ENCODE data around the gene HOXC10.

- TF ChIP-seq EZH2 (IDR thresholded peaks at IDR 0.05; ENCODE audit: low read depth, unreplicated experiment) (peak; percentile 85), CTCF (conservative IDR thresholded peaks at IDR 0.05; ENCODE audit: low read depth in 2 of 2) (no peak), EZH2phosphoT487 (IDR thresholded peaks at IDR 0.05; ENCODE audit: unreplicated experiment) (peak; percentile 100), REST (IDR thresholded peaks at IDR 0.05; ENCODE audit: unreplicated experiment) (no peak), POLR2AphosphoS5 (IDR thresholded peaks at IDR 0.05; ENCODE audit: low read depth) (no peak), JUNB (IDR thresholded peaks at IDR 0.05; ENCODE audit: unreplicated experiment) (no peak), ZNF114 (CRISPR knock-in tag; IDR thresholded peaks at IDR 0.05) (no peak), STAT1 (IDR thresholded peaks at IDR 0.05; ENCODE audit: unreplicated experiment) (no peak), ZNF331 (CRISPR knock-in tag; IDR thresholded peaks at IDR 0.05; ENCODE audit: low read depth) (no peak), ZNF462 (CRISPR knock-in tag; IDR thresholded peaks at IDR 0.05) (no peak), CREB1 (CRISPR knock-in tag; IDR thresholded peaks at IDR 0.05; ENCODE audit: low read depth) (no peak), ETS1 (IDR thresholded peaks at IDR 0.05) (no peak), NANOG (IDR thresholded peaks at IDR 0.05; ENCODE audit: borderline replicate concordance) (no peak)
These were observed 15.5 kb downstream of the HOXC10 start, which contains the start of gene HOXC9 for GRCh38 chr12:54000116-54001114.

Data from GM23338 (cell line).